ENCODE data around the gene RIPK1. TPM values are rescaled to one million over a fixed set of nuclear protein-coding genes. Genes with fewer than 3 reads are reported as not detected.

The RIPK1 gene
- total and polyA plus RNA-seq, 9 of the 15 experiments (the other 6 are each of a cell fraction or from before 2014, with no cell fraction given), result 3.8 to 24.9 (median 17.7) TPM

GRCh38 chr6:3162067-3162497 lies 93.8 kb downstream of the RIPK1 start (continued):
- TF ChIP-seq HDAC3 (IDR thresholded peaks at IDR 0.05; ENCODE audit: borderline replicate concordance, partially characterized antibody) (peak; percentile 33), HCFC1 (IDR thresholded peaks at IDR 0.05; ENCODE audit: low read depth, low read length) (no peak), ZHX1 (conservative IDR thresholded peaks at IDR 0.05; ENCODE audit: low read length) (no peak), MTF1 (CRISPR knock-in tag; IDR thresholded peaks at IDR 0.05; ENCODE audit: borderline replicate concordance) (no peak), U2AF1 (optimal IDR thresholded peaks at IDR 0.05; ENCODE audit: low read depth, low read length) (no peak), NFIX (CRISPR knock-in tag; IDR thresholded peaks at IDR 0.05; ENCODE audit: low read depth) (no peak), ZNF518B (CRISPR knock-in tag; IDR thresholded peaks at IDR 0.05) (no peak), HMBOX1 (IDR thresholded peaks at IDR 0.05) (0 out of 2 replicates have a peak, but pooled peaks have one; percentile 38), PHF21A (IDR thresholded peaks at IDR 0.05; ENCODE audit: borderline replicate concordance, low read depth) (no peak), HLTF (IDR thresholded peaks at IDR 0.05) (no peak), NR4A1 (CRISPR knock-in tag; IDR thresholded peaks at IDR 0.05) (no peak), NR4A1 (tag; IDR thresholded peaks at IDR 0.05) (no peak)
